GM19324 (cell line): ENCODE measurements around the gene CEACAM6.
"Not testable (repeated sequence)": the region's sequence is repeated elsewhere in the genome, so short reads cannot be mapped to it uniquely, and the experiment has no call there.

Source experiments
- ATAC-seq: cut with Tn5 transposase; IDR thresholded peaks from one replicate; pipeline ENCODE4 v1.9.1; 2021; ENCODE audit warnings: mild to moderate bottlenecking, moderate library complexity; ENCODE audit not compliant: unreplicated experiment, low FRiP score

CEACAM6 gene

GRCh38 chr19:41755328-41755913, at the start of gene CEACAM6:
CEACAM6 (plus strand) TSS chr19:41755530; CDS start chr19:41755639, 109 bp downstream.
- ATAC-seq, result no peak

GRCh38 chr19:41706741-41707501, 48.4 kb upstream of the CEACAM6 start:
- peak; percentile 51 for ATAC-seq

GRCh38 chr19:41707502-41707812, 47.9 kb upstream of the CEACAM6 start:
- no peak for ATAC-seq

GRCh38 chr19:41707871-41708371, 47.4 kb upstream of the CEACAM6 start:
- no peak for ATAC-seq

GRCh38 chr19:41708481-41708880, 46.8 kb upstream of the CEACAM6 start, which contains the start of gene CEACAM5:
CEACAM5 (plus strand) TSS chr19:41708626; CDS start chr19:41708732, 106 bp downstream.
- no peak for ATAC-seq

- ATAC-seq, result not testable (repeated sequence)
Observed at GRCh38 chr19:41709516-41709915, 45.8 kb upstream of the CEACAM6 start.

- no peak for ATAC-seq
Observed at GRCh38 chr19:41709951-41710645, 45.2 kb upstream of the CEACAM6 start.

GRCh38 chr19:41711376-41712261, 43.7 kb upstream of the CEACAM6 start:
- no peak for ATAC-seq

- ATAC-seq, result no peak
Observed at GRCh38 chr19:41714598-41714997, 40.7 kb upstream of the CEACAM6 start.

GRCh38 chr19:41718761-41719160, 36.6 kb upstream of the CEACAM6 start:
- ATAC-seq, result no peak

- ATAC-seq, result no peak
Observed at GRCh38 chr19:41720103-41720502, 35.2 kb upstream of the CEACAM6 start.

- no peak for ATAC-seq
Observed at GRCh38 chr19:41726493-41726892, 28.8 kb upstream of the CEACAM6 start.

GRCh38 chr19:41734156-41734555, 21.2 kb upstream of the CEACAM6 start:
- ATAC-seq, result no peak

- no peak for ATAC-seq
Observed at GRCh38 chr19:41734585-41734984, 20.7 kb upstream of the CEACAM6 start.

GRCh38 chr19:41735071-41735600, 20.2 kb upstream of the CEACAM6 start:
- ATAC-seq, result no peak

GRCh38 chr19:41739361-41739760, 16.0 kb upstream of the CEACAM6 start:
- ATAC-seq, result no peak

- no peak for ATAC-seq
Observed at GRCh38 chr19:41740415-41741243, 14.7 kb upstream of the CEACAM6 start.

- no peak for ATAC-seq
Observed at GRCh38 chr19:41741244-41741554, 14.1 kb upstream of the CEACAM6 start.

- ATAC-seq, result no peak
Observed at GRCh38 chr19:41744850-41745249, 10.5 kb upstream of the CEACAM6 start.
